ENCODE results near the gene CEMIP. TPM values are rescaled to one million over a fixed set of nuclear protein-coding genes. Genes with fewer than 3 reads are reported as not detected.

The CEMIP gene
- total and polyA plus RNA-seq, 2 of the 13 experiments (the other 11 are each of a cell fraction or from before 2014, with no cell fraction given): 4.3 to 28.5 TPM

- H3K9me3 ChIP-seq (ENCODE audit: low read length): no peaks in the 10 kb centered on the region
- H3K4me1 ChIP-seq (ENCODE audit: insufficient read depth, low read length): no peaks in the 10 kb centered on the region
- H3K4me3 ChIP-seq (replicated peaks in 1 of 3; ENCODE audit: insufficient read depth in 1 of 3, low read depth in 2 of 3, low read length in 3 of 3): no peak overlapping the region
- BruUV-seq (replicated peaks): no TSS peak
- H3K27me3 ChIP-seq (ENCODE audit: control insufficient read depth in 1 of 2, insufficient read depth in 2 of 2, low read length in 2 of 2): no peaks in the 10 kb centered on the region
- DNase-seq (ENCODE audit: low spot score) (no peak), ATAC-seq (no peak), FAIRE-seq (no peak)
- in situ Hi-C loops (cut with HindIII; ENCODE audit: extremely low pct_ligation_motif_present, low pct_unique_long_range_greater_than_20kb) (no loop called here), intact Hi-C loops (cut with micrococcal nuclease; ENCODE audit: unreplicated experiment) (no loop called here)
- ChIA-PET CTCF (ENCODE audit: low intra/inter-chr PET ratio, low total read pairs) (no interaction called here), POLR2A (interaction anchor here (1.1 kb wide), 1 partner anchor 20 kb away, joined by 5 read pairs; no protein-coding TSS in a partner anchor)
- H3K79me2 ChIP-seq (ENCODE audit: insufficient read depth, low read length): no peaks in the 10 kb centered on the region
- peaks cover 13 to 28% of the 10 kb centered on the region in 2 experiments; a peak in 3 of 5 replicates for H3K36me3 ChIP-seq (replicated peaks in 1 of 2; ENCODE audit: control insufficient read depth in 1 of 2, insufficient read depth in 2 of 2, low read length in 2 of 2)
- H3K9ac ChIP-seq (ENCODE audit: insufficient read depth, low read depth, low read length): no peak overlapping the region
- H4K20me1 ChIP-seq (ENCODE audit: insufficient read depth, low read length): no peaks in the 10 kb centered on the region
- H2AFZ ChIP-seq (ENCODE audit: low read length): no peak overlapping the region
- H3K4me2 ChIP-seq (ENCODE audit: low read depth, low read length): no peak overlapping the region
- no peak for TF ChIP-seq NR2F6 (IDR thresholded peaks at IDR 0.05)
- no peak for TF ChIP-seq NR2F6 (CRISPR knock-in tag; IDR thresholded peaks at IDR 0.05)
- no peak for TF ChIP-seq HDAC1 (CRISPR knock-in tag; IDR thresholded peaks at IDR 0.05)
- no peak for TF ChIP-seq BRD4 (CRISPR knock-in tag; IDR thresholded peaks at IDR 0.05)
- TF ChIP-seq POLR2G (IDR thresholded peaks at IDR 0.05; ENCODE audit: low read depth, low read length): no peak
- no peak overlapping the region for H3K27ac ChIP-seq (ENCODE audit: extremely low read length, insufficient read depth, low read length)
These were observed 39.8 kb downstream of the CEMIP start for GRCh38 chr15:80819001-80819400.

GRCh38 chr15:80820092-80820491 lies 40.9 kb downstream of the CEMIP start:
- Histone ChIP-seq H3K4me3 (replicated peaks in 1 of 3; ENCODE audit: insufficient read depth in 1 of 3, low read depth in 2 of 3, low read length in 3 of 3) (no peak overlapping the region), H3K4me1 (ENCODE audit: insufficient read depth, low read length) (no peaks in the 10 kb centered on the region), H3K27me3 (ENCODE audit: control insufficient read depth in 1 of 2, insufficient read depth in 2 of 2, low read length in 2 of 2) (no peaks in the 10 kb centered on the region), H3K27ac (ENCODE audit: extremely low read length, insufficient read depth, low read length) (no peak overlapping the region), H3K79me2 (ENCODE audit: insufficient read depth, low read length) (no peaks in the 10 kb centered on the region), H2AFZ (ENCODE audit: low read length) (no peak overlapping the region), H4K20me1 (ENCODE audit: insufficient read depth, low read length) (no peaks in the 10 kb centered on the region), H3K9me3 (ENCODE audit: low read length) (no peaks in the 10 kb centered on the region), H3K9ac (ENCODE audit: insufficient read depth, low read depth, low read length) (no peak overlapping the region), H3K4me2 (ENCODE audit: low read depth, low read length) (no peak overlapping the region), H3K36me3 (replicated peaks in 1 of 2; ENCODE audit: control insufficient read depth in 1 of 2, insufficient read depth in 2 of 2, low read length in 2 of 2) (peaks cover 12 to 36% of the 10 kb centered on the region in 2 experiments; a peak in 3 of 5 replicates)
- DNase-seq (ENCODE audit: low spot score): no peak
- POLR2A ChIA-PET: no interaction called here
- CTCF ChIA-PET (ENCODE audit: low intra/inter-chr PET ratio, low total read pairs): no interaction called here
- no peak for FAIRE-seq
- intact Hi-C loops (cut with micrococcal nuclease; ENCODE audit: unreplicated experiment): no loop called here
- no TSS peak for BruUV-seq (replicated peaks)
- WGBS (ENCODE audit: low lambda C conversion rate): 73% methylated on average over 3 of the region's 3 CpGs
- in situ Hi-C loops (cut with HindIII; ENCODE audit: extremely low pct_ligation_motif_present, low pct_unique_long_range_greater_than_20kb): no loop called here
- TF ChIP-seq TOE1 (CRISPR knock-in tag; IDR thresholded peaks at IDR 0.05) (no peak), ZNF317 (CRISPR knock-in tag; IDR thresholded peaks at IDR 0.05) (no peak), ZNF225 (CRISPR knock-in tag; IDR thresholded peaks at IDR 0.05) (no peak), JDP2 (CRISPR knock-in tag; IDR thresholded peaks at IDR 0.05; ENCODE audit: borderline replicate concordance) (no peak), ZBTB14 (CRISPR knock-in tag; IDR thresholded peaks at IDR 0.05) (no peak), NFATC3 (CRISPR knock-in tag; IDR thresholded peaks at IDR 0.05) (no peak), CREB3 (CRISPR knock-in tag; IDR thresholded peaks at IDR 0.05) (no peak), NR2F2 (IDR thresholded peaks at IDR 0.05; ENCODE audit: borderline replicate concordance, low read depth) (no peak)
- no peak for ATAC-seq
